ENCODE results near the gene KRT7.

KRT7 gene

GRCh38 chr12:52245962-52246569 lies 13.0 kb downstream of the KRT7 start:
- Histone ChIP-seq H3K4me3 (replicated peaks; ENCODE audit: insufficient read depth, low read length) (no peak overlapping the region), H3K27me3 (ENCODE audit: insufficient read depth, poor library complexity, severe bottlenecking) (peaks cover 4% of the 10 kb centered on the region), H3K27ac (replicated peaks) (no peak overlapping the region)
- TF ChIP-seq REST (IDR thresholded peaks at IDR 0.05; ENCODE audit: insufficient replicate concordance, low read depth) (no peak), SPI1 (IDR thresholded peaks at IDR 0.05; ENCODE audit: borderline replicate concordance, low read depth) (no peak), GABPA (IDR thresholded peaks at IDR 0.05; ENCODE audit: low read depth) (no peak), POLR2AphosphoS5 (IDR thresholded peaks at IDR 0.05; ENCODE audit: low read depth) (no peak)
- no peak for DNase-seq (ENCODE audit: low read depth in 1 of 2, low spot score in 1 of 2)

GRCh38 chr12:52246720-52247621 lies 13.9 kb downstream of the KRT7 start:
- Histone ChIP-seq H3K27ac (replicated peaks) (no peak overlapping the region), H3K27me3 (ENCODE audit: insufficient read depth, poor library complexity, severe bottlenecking) (peaks cover 4% of the 10 kb centered on the region), H3K4me3 (replicated peaks; ENCODE audit: insufficient read depth, low read length) (no peak overlapping the region)
- TF ChIP-seq CTCF (IDR thresholded peaks at IDR 0.05; ENCODE audit: insufficient read depth, low read length): no peak
- TF ChIP-seq GABPA (IDR thresholded peaks at IDR 0.05; ENCODE audit: low read depth): no peak
- no peak for TF ChIP-seq REST (IDR thresholded peaks at IDR 0.05; ENCODE audit: insufficient replicate concordance, low read depth)
- TF ChIP-seq SPI1 (IDR thresholded peaks at IDR 0.05; ENCODE audit: borderline replicate concordance, low read depth): no peak
- TF ChIP-seq POLR2AphosphoS5 (IDR thresholded peaks at IDR 0.05; ENCODE audit: low read depth): no peak
- no peak for DNase-seq (ENCODE audit: low read depth in 1 of 2, low spot score in 1 of 2)

- no peak for DNase-seq (ENCODE audit: low read depth in 1 of 2, low spot score in 1 of 2)
- TF ChIP-seq CTCF (IDR thresholded peaks at IDR 0.05; ENCODE audit: insufficient read depth, low read length): no peak
- TF ChIP-seq REST (IDR thresholded peaks at IDR 0.05; ENCODE audit: insufficient replicate concordance, low read depth): no peak
- Histone ChIP-seq H3K27ac (replicated peaks) (no peak overlapping the region), H3K4me3 (replicated peaks; ENCODE audit: insufficient read depth, low read length) (no peak overlapping the region), H3K27me3 (ENCODE audit: insufficient read depth, poor library complexity, severe bottlenecking) (peaks cover 4% of the 10 kb centered on the region)
Measured at GRCh38 chr12:52247622-52248540, 14.8 kb downstream of the KRT7 start.
